Measurements from ENCODE around the gene STT3B.

GRCh38 chr3:31534065-31534425 is 1.3 kb downstream of the STT3B start:
- TF ChIP-seq CTCF (IDR thresholded peaks at IDR 0.05) (no peak), ZFX (IDR thresholded peaks at IDR 0.05; ENCODE audit: borderline replicate concordance) (no peak)

Measured in 22Rv1 (cell line).